Liver (tissue), 9 donors: ENCODE results near the gene SGSH. TPM values are rescaled to one million over a fixed set of nuclear protein-coding genes. Genes with fewer than 3 reads are reported as not detected.

Source experiments
- DNase-seq: peaks from one replicate; pipeline ENCODE4 v3.0.0-alpha.2; 2017; ENCODE audit warnings: low spot score
- H3K27ac ChIP-seq, 2 donors: one replicate each; pipeline ENCODE4 v1.7.0; 2013; ENCODE audit warnings: inconsistent platforms in 2 of 2, low read length in 2 of 2, control low read depth in 1 of 2, low read depth in 1 of 2, mild to moderate bottlenecking in 1 of 2
- H3K27me3 ChIP-seq, 4 donors: one replicate each; pipeline versions ENCODE4 v1.6.1 to v1.7.0; 2013; ENCODE audit warnings: low read length in 3 of 4, inconsistent platforms in 1 of 4, mild to moderate bottlenecking in 1 of 4, moderate library complexity in 1 of 4; ENCODE audit not compliant: control insufficient read depth in 4 of 4, insufficient read depth in 4 of 4
- H3K36me3 ChIP-seq, 4 donors: one replicate each; pipeline versions ENCODE4 v1.6.1 to v1.7.0; 2013; ENCODE audit warnings: low read length in 3 of 4, mild to moderate bottlenecking in 3 of 4, low read depth in 1 of 4, moderate library complexity in 1 of 4; ENCODE audit not compliant: control insufficient read depth in 4 of 4, insufficient read depth in 3 of 4
- H3K4me1 ChIP-seq, 4 donors: one replicate each; pipeline versions ENCODE4 v1.6.1 to v1.7.0; 2013; ENCODE audit warnings: low read length in 3 of 4, mild to moderate bottlenecking in 3 of 4, moderate library complexity in 1 of 4; ENCODE audit not compliant: control insufficient read depth in 4 of 4, insufficient read depth in 4 of 4
- H3K4me3 ChIP-seq, 3 donors: one replicate each; pipeline versions ENCODE4 v1.6.1 to v1.7.0; 2013; ENCODE audit warnings: low read length in 3 of 3, control low read depth in 1 of 3, low read depth in 1 of 3, mild to moderate bottlenecking in 1 of 3
- H3K9ac ChIP-seq, 2 donors: one replicate each; pipeline ENCODE4 v1.7.0; 2013; ENCODE audit warnings: low read length in 2 of 2, mild to moderate bottlenecking in 2 of 2, moderate library complexity in 2 of 2, control low read depth in 1 of 2, low read depth in 1 of 2
- H3K9me3 ChIP-seq, 4 donors: one replicate each; pipeline versions ENCODE4 v1.6.1 to v1.7.0; 2013; ENCODE audit warnings: low read length in 3 of 4; ENCODE audit not compliant: control insufficient read depth in 4 of 4
- FOXA1 ChIP-seq: IDR thresholded peaks from 2 replicates; pipeline ENCODE4 v1.6.1; 2016; ENCODE audit warnings: antibody characterized with exemption
- GABPA ChIP-seq, 2 donors: IDR thresholded peaks in 1 of 2; conservative IDR thresholded peaks in 1 of 2; 2 replicates each; pipeline ENCODE4 v1.6.1; 2016; ENCODE audit warnings: antibody characterized with exemption in 2 of 2, mild to moderate bottlenecking in 1 of 2, moderate library complexity in 1 of 2
- HNF4A ChIP-seq, 2 donors: conservative IDR thresholded peaks; 2 replicates each; pipeline ENCODE4 v1.6.1; 2016; ENCODE audit warnings: antibody characterized with exemption in 2 of 2, mild to moderate bottlenecking in 2 of 2
- HNF4G ChIP-seq: IDR thresholded peaks from 2 replicates; pipeline ENCODE4 v1.6.1; 2016; ENCODE audit warnings: antibody characterized with exemption
- JUND ChIP-seq, 2 donors: IDR thresholded peaks; 2 replicates each; pipeline ENCODE4 v1.6.1; 2016; ENCODE audit warnings: antibody characterized with exemption in 2 of 2
- NR2F2 ChIP-seq: IDR thresholded peaks from 2 replicates; pipeline ENCODE4 v1.6.1; 2016; ENCODE audit warnings: antibody characterized with exemption
- RAD21 ChIP-seq, 2 donors: IDR thresholded peaks; 2 replicates each; pipeline ENCODE4 v1.6.1; 2016; ENCODE audit warnings: antibody characterized with exemption in 2 of 2, mild to moderate bottlenecking in 2 of 2
- RXRA ChIP-seq, 2 donors: IDR thresholded peaks; 2 replicates each; pipeline ENCODE4 v1.6.1; 2017 to 2018; ENCODE audit warnings: antibody characterized with exemption in 2 of 2, mild to moderate bottlenecking in 1 of 2
- SP1 ChIP-seq: IDR thresholded peaks from 2 replicates; pipeline ENCODE4 v1.6.1; 2018; ENCODE audit warnings: antibody characterized with exemption, mild to moderate bottlenecking
- TAF1 ChIP-seq: conservative IDR thresholded peaks from 2 replicates; pipeline ENCODE4 v1.6.1; 2016; ENCODE audit warnings: antibody characterized with exemption, mild to moderate bottlenecking
- WGBS: extraction: QIAGEN DNeasy Blood & Tissue Kit; methylation state at CpG from one replicate; pipeline ENCODE4 v1.1.7; 2013; 5-methylcytosine and 5-hydroxymethylcytosine counted together
- polyA plus RNA-seq, 2 donors: library from polyadenylated mRNA; stranded (reverse) in 1 of 2; unstranded in 1 of 2; fragments of 200-250 nt in 1 of 2; fragments of >200 nt in 1 of 2; fragmentation: Nextera tagmentation in 1 of 2; extraction: Ambion mirVana in 1 of 2; gene quantifications; one replicate each; pipeline versions ENCODE4 v1.2.1 to v1.2.3, GENCODE V29; 2013 to 2015
- total RNA-seq, 2 donors: library from RNA; depleted of rRNA; stranded (reverse); fragments of >200 nt; gene quantifications; one replicate each; pipeline ENCODE4 v1.2.3, GENCODE V29; 2014
- TF ChIP-seq, protein P1 (sequence below): fragments of 150-350 bp; IDR thresholded peaks from 2 replicates; pipeline ENCODE4 v1.5.1; 2017; ENCODE audit warnings: improper control_type of control experiment, low read depth, low read length; ENCODE audit not compliant: missing input control
- TF ChIP-seq, protein P2 (sequence below): IDR thresholded peaks from 2 replicates; pipeline ENCODE4 v1.6.1; 2016; ENCODE audit warnings: antibody characterized with exemption
- TF ChIP-seq, protein P3 (sequence below): IDR thresholded peaks from 2 replicates; pipeline ENCODE4 v1.6.1; 2016; ENCODE audit warnings: antibody characterized with exemption
- TF ChIP-seq, protein P4 (sequence below): IDR thresholded peaks from 2 replicates; pipeline ENCODE4 v1.6.1; 2016; ENCODE audit warnings: antibody characterized with exemption
- TF ChIP-seq, protein P5 (sequence below): IDR thresholded peaks from 2 replicates; pipeline ENCODE4 v1.6.1; 2016; ENCODE audit warnings: antibody characterized with exemption, mild to moderate bottlenecking
- donor health status: healthy.
- donor health status: healthy.
- donor health status: healthy.
- donor health status: healthy.
- donor health status: healthy.

The SGSH gene
- total and polyA plus RNA-seq, 4 donors: 5.8 to 19.8 (median 12.9) TPM

DNA sequence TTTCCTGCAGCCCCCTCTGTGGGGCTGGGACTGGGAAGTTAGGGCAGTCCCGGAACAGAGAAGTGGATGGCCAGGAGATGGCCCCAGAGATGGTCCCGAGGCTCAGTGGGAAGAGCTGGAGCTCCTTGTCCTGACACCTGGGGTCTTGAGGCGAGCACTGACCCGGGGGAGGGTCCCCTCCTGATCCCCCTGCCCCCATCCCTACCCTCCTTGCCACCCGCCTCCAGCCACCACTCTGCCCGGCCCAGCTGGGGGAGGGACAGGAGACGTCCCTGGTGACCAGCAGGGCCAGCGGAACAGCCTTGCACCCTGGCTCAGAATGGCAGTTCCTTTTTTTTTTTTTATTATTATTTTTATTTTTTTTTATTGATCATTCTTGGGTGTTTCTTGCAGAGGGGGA lies 26.6 kb upstream of the SGSH start:
- Histone ChIP-seq H3K27ac (no peak overlapping the region), H3K27me3 (no peaks in the 10 kb centered on the region), H3K9me3 (no peaks in the 10 kb centered on the region), H3K9ac (no peak overlapping the region), H3K4me1 (no peaks in the 10 kb centered on the region), H3K36me3 (peaks cover 2 to 20% (median 3%) of the 10 kb centered on the region in 4 donors), H3K4me3 (no peak overlapping the region)
- TF ChIP-seq, protein P1, sequence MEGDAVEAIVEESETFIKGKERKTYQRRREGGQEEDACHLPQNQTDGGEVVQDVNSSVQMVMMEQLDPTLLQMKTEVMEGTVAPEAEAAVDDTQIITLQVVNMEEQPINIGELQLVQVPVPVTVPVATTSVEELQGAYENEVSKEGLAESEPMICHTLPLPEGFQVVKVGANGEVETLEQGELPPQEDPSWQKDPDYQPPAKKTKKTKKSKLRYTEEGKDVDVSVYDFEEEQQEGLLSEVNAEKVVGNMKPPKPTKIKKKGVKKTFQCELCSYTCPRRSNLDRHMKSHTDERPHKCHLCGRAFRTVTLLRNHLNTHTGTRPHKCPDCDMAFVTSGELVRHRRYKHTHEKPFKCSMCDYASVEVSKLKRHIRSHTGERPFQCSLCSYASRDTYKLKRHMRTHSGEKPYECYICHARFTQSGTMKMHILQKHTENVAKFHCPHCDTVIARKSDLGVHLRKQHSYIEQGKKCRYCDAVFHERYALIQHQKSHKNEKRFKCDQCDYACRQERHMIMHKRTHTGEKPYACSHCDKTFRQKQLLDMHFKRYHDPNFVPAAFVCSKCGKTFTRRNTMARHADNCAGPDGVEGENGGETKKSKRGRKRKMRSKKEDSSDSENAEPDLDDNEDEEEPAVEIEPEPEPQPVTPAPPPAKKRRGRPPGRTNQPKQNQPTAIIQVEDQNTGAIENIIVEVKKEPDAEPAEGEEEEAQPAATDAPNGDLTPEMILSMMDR: no peak
- TF ChIP-seq JUND (IDR thresholded peaks at IDR 0.05): no peak
- TF ChIP-seq NR2F2: no peak
- no peak for TF ChIP-seq SP1
- no peak for TF ChIP-seq GABPA (IDR thresholded peaks at IDR 0.05 in 1 of 2, conservative IDR thresholded peaks at IDR 0.05 in 1 of 2)
- TF ChIP-seq, protein P2, sequence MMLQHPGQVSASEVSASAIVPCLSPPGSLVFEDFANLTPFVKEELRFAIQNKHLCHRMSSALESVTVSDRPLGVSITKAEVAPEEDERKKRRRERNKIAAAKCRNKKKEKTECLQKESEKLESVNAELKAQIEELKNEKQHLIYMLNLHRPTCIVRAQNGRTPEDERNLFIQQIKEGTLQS: no peak
- TF ChIP-seq, protein P3, sequence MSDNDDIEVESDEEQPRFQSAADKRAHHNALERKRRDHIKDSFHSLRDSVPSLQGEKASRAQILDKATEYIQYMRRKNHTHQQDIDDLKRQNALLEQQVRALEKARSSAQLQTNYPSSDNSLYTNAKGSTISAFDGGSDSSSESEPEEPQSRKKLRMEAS: no peak
- TF ChIP-seq HNF4G: no peak
- TF ChIP-seq, protein P4, sequence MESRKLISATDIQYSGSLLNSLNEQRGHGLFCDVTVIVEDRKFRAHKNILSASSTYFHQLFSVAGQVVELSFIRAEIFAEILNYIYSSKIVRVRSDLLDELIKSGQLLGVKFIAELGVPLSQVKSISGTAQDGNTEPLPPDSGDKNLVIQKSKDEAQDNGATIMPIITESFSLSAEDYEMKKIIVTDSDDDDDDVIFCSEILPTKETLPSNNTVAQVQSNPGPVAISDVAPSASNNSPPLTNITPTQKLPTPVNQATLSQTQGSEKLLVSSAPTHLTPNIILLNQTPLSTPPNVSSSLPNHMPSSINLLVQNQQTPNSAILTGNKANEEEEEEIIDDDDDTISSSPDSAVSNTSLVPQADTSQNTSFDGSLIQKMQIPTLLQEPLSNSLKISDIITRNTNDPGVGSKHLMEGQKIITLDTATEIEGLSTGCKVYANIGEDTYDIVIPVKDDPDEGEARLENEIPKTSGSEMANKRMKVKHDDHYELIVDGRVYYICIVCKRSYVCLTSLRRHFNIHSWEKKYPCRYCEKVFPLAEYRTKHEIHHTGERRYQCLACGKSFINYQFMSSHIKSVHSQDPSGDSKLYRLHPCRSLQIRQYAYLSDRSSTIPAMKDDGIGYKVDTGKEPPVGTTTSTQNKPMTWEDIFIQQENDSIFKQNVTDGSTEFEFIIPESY: no peak
- DNase-seq: no peak
- WGBS: 96% methylated on average over 8 of the region's 8 CpGs

DNA sequence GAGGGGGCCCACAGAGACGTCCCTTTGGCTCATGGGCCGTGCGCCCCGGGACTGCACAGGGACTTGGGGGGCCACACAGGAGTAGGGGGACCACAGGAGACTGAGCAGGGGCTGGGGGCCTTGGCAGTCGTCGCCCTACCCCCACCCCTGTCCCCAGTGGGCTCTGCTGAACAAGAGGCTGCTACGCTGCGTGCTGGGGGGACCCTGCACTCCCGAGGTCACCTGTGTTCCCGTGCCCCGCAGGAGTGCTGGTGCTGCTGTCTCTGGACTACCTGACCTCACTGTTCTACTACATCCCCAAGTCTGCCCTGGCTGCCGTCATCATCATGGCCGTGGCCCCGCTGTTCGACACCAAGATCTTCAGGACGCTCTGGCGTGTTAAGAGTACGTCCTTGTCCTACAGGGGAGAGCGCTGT lies 26.1 kb upstream of the SGSH start:
- H3K4me3 ChIP-seq: no peak overlapping the region
- H3K9ac ChIP-seq: no peak overlapping the region
- H3K4me1 ChIP-seq: no peaks in the 10 kb centered on the region
- no peak for DNase-seq
- WGBS: 97% methylated on average over 19 of the region's 19 CpGs
- peaks cover 2 to 22% (median 6%) of the 10 kb centered on the region in 4 donors for H3K36me3 ChIP-seq
- no peak overlapping the region for H3K27ac ChIP-seq
- no peaks in the 10 kb centered on the region for H3K27me3 ChIP-seq
- no peaks in the 10 kb centered on the region for H3K9me3 ChIP-seq
- no peak for TF ChIP-seq HNF4A (conservative IDR thresholded peaks at IDR 0.05)
- TF ChIP-seq, protein P4: no peak
- no peak for TF ChIP-seq TAF1
- TF ChIP-seq RXRA (IDR thresholded peaks at IDR 0.05): no peak
- TF ChIP-seq RAD21 (IDR thresholded peaks at IDR 0.05): no peak
- TF ChIP-seq, protein P5, sequence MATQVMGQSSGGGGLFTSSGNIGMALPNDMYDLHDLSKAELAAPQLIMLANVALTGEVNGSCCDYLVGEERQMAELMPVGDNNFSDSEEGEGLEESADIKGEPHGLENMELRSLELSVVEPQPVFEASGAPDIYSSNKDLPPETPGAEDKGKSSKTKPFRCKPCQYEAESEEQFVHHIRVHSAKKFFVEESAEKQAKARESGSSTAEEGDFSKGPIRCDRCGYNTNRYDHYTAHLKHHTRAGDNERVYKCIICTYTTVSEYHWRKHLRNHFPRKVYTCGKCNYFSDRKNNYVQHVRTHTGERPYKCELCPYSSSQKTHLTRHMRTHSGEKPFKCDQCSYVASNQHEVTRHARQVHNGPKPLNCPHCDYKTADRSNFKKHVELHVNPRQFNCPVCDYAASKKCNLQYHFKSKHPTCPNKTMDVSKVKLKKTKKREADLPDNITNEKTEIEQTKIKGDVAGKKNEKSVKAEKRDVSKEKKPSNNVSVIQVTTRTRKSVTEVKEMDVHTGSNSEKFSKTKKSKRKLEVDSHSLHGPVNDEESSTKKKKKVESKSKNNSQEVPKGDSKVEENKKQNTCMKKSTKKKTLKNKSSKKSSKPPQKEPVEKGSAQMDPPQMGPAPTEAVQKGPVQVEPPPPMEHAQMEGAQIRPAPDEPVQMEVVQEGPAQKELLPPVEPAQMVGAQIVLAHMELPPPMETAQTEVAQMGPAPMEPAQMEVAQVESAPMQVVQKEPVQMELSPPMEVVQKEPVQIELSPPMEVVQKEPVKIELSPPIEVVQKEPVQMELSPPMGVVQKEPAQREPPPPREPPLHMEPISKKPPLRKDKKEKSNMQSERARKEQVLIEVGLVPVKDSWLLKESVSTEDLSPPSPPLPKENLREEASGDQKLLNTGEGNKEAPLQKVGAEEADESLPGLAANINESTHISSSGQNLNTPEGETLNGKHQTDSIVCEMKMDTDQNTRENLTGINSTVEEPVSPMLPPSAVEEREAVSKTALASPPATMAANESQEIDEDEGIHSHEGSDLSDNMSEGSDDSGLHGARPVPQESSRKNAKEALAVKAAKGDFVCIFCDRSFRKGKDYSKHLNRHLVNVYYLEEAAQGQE: no peak
- TF ChIP-seq SP1: no peak
- TF ChIP-seq, protein P2: no peak
- TF ChIP-seq, protein P1: no peak
- TF ChIP-seq NR2F2: no peak
- TF ChIP-seq FOXA1: no peak
